ENCODE results near the gene GALNT2.
A peak's percentile ranks its signal among the peaks of the same experiment; 100 is the strongest.

The GALNT2 gene

GRCh38 chr1:230097370-230097769, 30.3 kb downstream of the GALNT2 start:
- DNase-seq, result no peak

GRCh38 chr1:230098723-230099122, 31.7 kb downstream of the GALNT2 start:
- no peak for DNase-seq

GRCh38 chr1:230099465-230099864, 32.4 kb downstream of the GALNT2 start:
- no peak for DNase-seq

- no peak for DNase-seq
Measured at GRCh38 chr1:230100932-230101331, 33.9 kb downstream of the GALNT2 start.

GRCh38 chr1:230101556-230101955, 34.5 kb downstream of the GALNT2 start:
- DNase-seq, result no peak

- DNase-seq, result no peak
Measured at GRCh38 chr1:230102046-230102445, 35.0 kb downstream of the GALNT2 start.

GRCh38 chr1:230102472-230102871, 35.4 kb downstream of the GALNT2 start:
- no peak for DNase-seq

GRCh38 chr1:230103306-230104173, 36.5 kb downstream of the GALNT2 start:
- peak; percentile 62 for DNase-seq

GRCh38 chr1:230104395-230105244, 37.6 kb downstream of the GALNT2 start:
- peak; percentile 94 for DNase-seq

- DNase-seq, result no peak
Measured at GRCh38 chr1:230105245-230105753, 38.3 kb downstream of the GALNT2 start.

GRCh38 chr1:230105754-230106625, 39.0 kb downstream of the GALNT2 start:
- DNase-seq, result peak; percentile 85

- no peak for DNase-seq
Measured at GRCh38 chr1:230107941-230108340, 40.9 kb downstream of the GALNT2 start.

- peak; percentile 66 for DNase-seq
Measured at GRCh38 chr1:230108580-230108979, 41.5 kb downstream of the GALNT2 start.

- no peak for DNase-seq
Measured at GRCh38 chr1:230109066-230109465, 42.0 kb downstream of the GALNT2 start.

GRCh38 chr1:230109895-230110667, 43.0 kb downstream of the GALNT2 start:
- DNase-seq, result peak; percentile 89

GRCh38 chr1:230110971-230111370, 43.9 kb downstream of the GALNT2 start:
- no peak for DNase-seq

- DNase-seq, result no peak
Measured at GRCh38 chr1:230112131-230112701, 45.2 kb downstream of the GALNT2 start.

- DNase-seq, result no peak
Measured at GRCh38 chr1:230112782-230113181, 45.7 kb downstream of the GALNT2 start.

- no peak for DNase-seq
Measured at GRCh38 chr1:230113235-230113592, 46.2 kb downstream of the GALNT2 start.

- DNase-seq, result no peak
Measured at GRCh38 chr1:230113593-230114236, 46.7 kb downstream of the GALNT2 start.

GRCh38 chr1:230114237-230114651, 47.2 kb downstream of the GALNT2 start:
- no peak for DNase-seq

Measured in activated CD4-positive, alpha-beta T cell treated with anti-CD3 and anti-CD28 coated beads, Interleukin-2, Interleukin-6, amounts not matched to agents 100 ng/mL and 50 ng/mL, durations not matched to agents 16 hours and 8 hours (primary cell).